Gastrocnemius medialis (tissue), 4 donors: ENCODE results near the gene RARRES2.
"Not testable (repeated sequence)": the region's sequence is repeated elsewhere in the genome, so short reads cannot be mapped to it uniquely, and the experiment has no call there.

Experiments
- POLR2A ChIP-seq, 2 donors: fragments of 450-650 bp; IDR thresholded peaks; one replicate each; pipeline ENCODE4 v1.6.1; 2017; ENCODE audit warnings: antibody characterized with exemption in 2 of 2, mild to moderate bottlenecking in 2 of 2, moderate library complexity in 2 of 2
- TF ChIP-seq, protein P1 (sequence below), 5 experiments: fragments of 450-650 bp in 3 of 5; fragments of 200-600 bp in 2 of 5; sonication (generic) in 2 of 5; IDR thresholded peaks in 4 of 5; conservative IDR thresholded peaks in 1 of 5; 1 replicate in 4 of 5; 2 replicates in 1 of 5; pipeline ENCODE4 v1.5.1; 2016 to 2019; ENCODE audit warnings: antibody characterized with exemption in 5 of 5, mild to moderate bottlenecking in 3 of 5, moderate library complexity in 3 of 5

DNA sequence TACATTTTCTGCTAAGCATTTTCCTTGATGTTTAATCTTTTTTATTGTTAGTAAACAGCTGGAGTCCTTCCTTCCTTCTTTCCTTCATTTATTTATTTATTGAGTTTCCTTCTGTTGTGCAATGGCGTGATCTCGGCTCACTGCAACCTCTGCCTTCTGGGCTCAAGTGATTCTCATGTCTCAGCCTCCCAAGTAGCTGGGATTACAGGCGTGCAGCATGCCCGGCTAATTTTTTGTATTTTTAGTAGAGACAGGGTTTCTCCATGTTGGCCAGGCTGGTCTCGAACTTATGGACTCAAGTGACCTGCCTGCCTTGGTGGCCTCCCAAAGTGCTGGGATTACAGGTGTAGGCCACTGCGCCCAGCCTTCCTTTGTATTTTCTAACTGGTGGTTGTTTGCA lies 24.4 kb downstream of the RARRES2 start:
- TF ChIP-seq, protein P1, sequence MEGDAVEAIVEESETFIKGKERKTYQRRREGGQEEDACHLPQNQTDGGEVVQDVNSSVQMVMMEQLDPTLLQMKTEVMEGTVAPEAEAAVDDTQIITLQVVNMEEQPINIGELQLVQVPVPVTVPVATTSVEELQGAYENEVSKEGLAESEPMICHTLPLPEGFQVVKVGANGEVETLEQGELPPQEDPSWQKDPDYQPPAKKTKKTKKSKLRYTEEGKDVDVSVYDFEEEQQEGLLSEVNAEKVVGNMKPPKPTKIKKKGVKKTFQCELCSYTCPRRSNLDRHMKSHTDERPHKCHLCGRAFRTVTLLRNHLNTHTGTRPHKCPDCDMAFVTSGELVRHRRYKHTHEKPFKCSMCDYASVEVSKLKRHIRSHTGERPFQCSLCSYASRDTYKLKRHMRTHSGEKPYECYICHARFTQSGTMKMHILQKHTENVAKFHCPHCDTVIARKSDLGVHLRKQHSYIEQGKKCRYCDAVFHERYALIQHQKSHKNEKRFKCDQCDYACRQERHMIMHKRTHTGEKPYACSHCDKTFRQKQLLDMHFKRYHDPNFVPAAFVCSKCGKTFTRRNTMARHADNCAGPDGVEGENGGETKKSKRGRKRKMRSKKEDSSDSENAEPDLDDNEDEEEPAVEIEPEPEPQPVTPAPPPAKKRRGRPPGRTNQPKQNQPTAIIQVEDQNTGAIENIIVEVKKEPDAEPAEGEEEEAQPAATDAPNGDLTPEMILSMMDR (IDR thresholded peaks at IDR 0.05 in 4 of 5, conservative IDR thresholded peaks at IDR 0.05 in 1 of 5) = not testable (repeated sequence)
- TF ChIP-seq POLR2A (IDR thresholded peaks at IDR 0.05) = not testable (repeated sequence)
